Osteoblast (primary cell): ENCODE results near the gene SIL1. TPM values are rescaled to one million over a fixed set of nuclear protein-coding genes. Genes with fewer than 3 reads are reported as not detected.

Experiments
- DNase-seq: peaks from one replicate; pipeline ENCODE4 v3.0.0; 2011; ENCODE audit warnings: low spot score, mixed read lengths; ENCODE audit not compliant: insufficient read length; ENCODE audit errors: missing footprints
- H2AFZ ChIP-seq: 2 replicates; pipeline ENCODE4 v1.6.0; 2011; ENCODE audit warnings: mild to moderate bottlenecking, low read length
- H3K27ac ChIP-seq: 2 replicates; pipeline ENCODE4 v1.5.1; 2011; ENCODE audit warnings: mild to moderate bottlenecking, low read depth, low read length, moderate library complexity
- H3K27me3 ChIP-seq: 2 replicates; pipeline ENCODE4 v1.6.0; 2012; ENCODE audit warnings: mild to moderate bottlenecking, control low read depth, inconsistent platforms, low read length, moderate library complexity; ENCODE audit not compliant: insufficient read depth
- H3K36me3 ChIP-seq: 2 replicates; pipeline ENCODE4 v1.5.1; 2011; ENCODE audit warnings: mild to moderate bottlenecking, low read length, control low read depth, moderate library complexity; ENCODE audit not compliant: insufficient read depth
- H3K4me1 ChIP-seq: 2 replicates; pipeline ENCODE4 v1.5.1; 2011; ENCODE audit warnings: mild to moderate bottlenecking, low read length, control low read depth, moderate library complexity; ENCODE audit not compliant: insufficient read depth
- H3K4me2 ChIP-seq: 2 replicates; pipeline ENCODE4 v1.6.0; 2011; ENCODE audit warnings: mild to moderate bottlenecking, low read length; ENCODE audit not compliant: insufficient read depth
- H3K4me3 ChIP-seq: fragments of 200-600 bp; sonication (generic); 3 replicates; pipeline ENCODE4 v1.5.1; 2012; ENCODE audit warnings: mild to moderate bottlenecking, low read length, inconsistent platforms; ENCODE audit not compliant: insufficient read depth
- H3K79me2 ChIP-seq: 2 replicates; pipeline ENCODE4 v1.6.0; 2012; ENCODE audit warnings: mild to moderate bottlenecking, low read length, control low read depth, inconsistent platforms; ENCODE audit not compliant: insufficient read depth
- H3K9me3 ChIP-seq: 2 replicates; pipeline ENCODE4 v1.5.1; 2011; ENCODE audit warnings: low read depth, low read length, control low read depth
- H4K20me1 ChIP-seq: 2 replicates; pipeline ENCODE4 v1.6.0; 2012; ENCODE audit warnings: mild to moderate bottlenecking, low read length, control low read depth; ENCODE audit not compliant: insufficient read depth
- total RNA-seq: library from RNA; depleted of rRNA; stranded (reverse); fragments of >200 nt; gene quantifications from 2 replicates; pipeline ENCODE4 v1.2.3, GENCODE V29; 2012
- TF ChIP-seq, protein P1 (sequence below): IDR thresholded peaks from 2 replicates; pipeline ENCODE4 v1.5.1; 2011; ENCODE audit warnings: mild to moderate bottlenecking, low read depth, low read length, moderate library complexity; ENCODE audit errors: extremely low read depth

Gene SIL1
- total RNA-seq, 1 donor, result 65.1 TPM

DNA sequence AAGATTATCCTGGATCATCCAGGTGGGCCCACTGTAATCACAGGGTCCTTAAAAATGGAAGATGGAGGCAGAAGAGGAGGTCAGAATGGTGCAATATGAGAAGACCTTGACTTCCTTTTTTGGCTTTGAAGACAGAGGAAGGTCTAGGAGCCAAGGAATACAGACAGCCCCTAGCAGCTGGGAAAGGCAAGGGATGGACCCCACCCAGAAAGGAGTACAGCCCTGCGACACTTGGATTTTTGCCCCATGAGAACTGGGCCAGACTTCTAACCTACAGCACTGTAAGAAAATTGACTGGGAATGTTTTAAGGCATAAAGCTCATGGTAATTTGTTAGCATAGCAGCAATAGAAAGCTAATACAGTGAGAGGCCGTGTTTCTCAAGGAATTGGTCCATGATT lies 256.1 kb downstream of the SIL1 start:
- TF ChIP-seq, protein P1, sequence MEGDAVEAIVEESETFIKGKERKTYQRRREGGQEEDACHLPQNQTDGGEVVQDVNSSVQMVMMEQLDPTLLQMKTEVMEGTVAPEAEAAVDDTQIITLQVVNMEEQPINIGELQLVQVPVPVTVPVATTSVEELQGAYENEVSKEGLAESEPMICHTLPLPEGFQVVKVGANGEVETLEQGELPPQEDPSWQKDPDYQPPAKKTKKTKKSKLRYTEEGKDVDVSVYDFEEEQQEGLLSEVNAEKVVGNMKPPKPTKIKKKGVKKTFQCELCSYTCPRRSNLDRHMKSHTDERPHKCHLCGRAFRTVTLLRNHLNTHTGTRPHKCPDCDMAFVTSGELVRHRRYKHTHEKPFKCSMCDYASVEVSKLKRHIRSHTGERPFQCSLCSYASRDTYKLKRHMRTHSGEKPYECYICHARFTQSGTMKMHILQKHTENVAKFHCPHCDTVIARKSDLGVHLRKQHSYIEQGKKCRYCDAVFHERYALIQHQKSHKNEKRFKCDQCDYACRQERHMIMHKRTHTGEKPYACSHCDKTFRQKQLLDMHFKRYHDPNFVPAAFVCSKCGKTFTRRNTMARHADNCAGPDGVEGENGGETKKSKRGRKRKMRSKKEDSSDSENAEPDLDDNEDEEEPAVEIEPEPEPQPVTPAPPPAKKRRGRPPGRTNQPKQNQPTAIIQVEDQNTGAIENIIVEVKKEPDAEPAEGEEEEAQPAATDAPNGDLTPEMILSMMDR, result no peak
- Histone ChIP-seq H3K27me3 (no peaks in the 10 kb centered on the region), H3K27ac (no peak overlapping the region), H4K20me1 (peaks cover 5% of the 10 kb centered on the region), H2AFZ (no peak overlapping the region), H3K4me3 (no peak overlapping the region), H3K36me3 (peaks cover 7% of the 10 kb centered on the region), H3K79me2 (no peaks in the 10 kb centered on the region), H3K4me2 (no peak overlapping the region), H3K4me1 (no peaks in the 10 kb centered on the region), H3K9me3 (no peaks in the 10 kb centered on the region)
- peak; percentile 50 for DNase-seq

DNA sequence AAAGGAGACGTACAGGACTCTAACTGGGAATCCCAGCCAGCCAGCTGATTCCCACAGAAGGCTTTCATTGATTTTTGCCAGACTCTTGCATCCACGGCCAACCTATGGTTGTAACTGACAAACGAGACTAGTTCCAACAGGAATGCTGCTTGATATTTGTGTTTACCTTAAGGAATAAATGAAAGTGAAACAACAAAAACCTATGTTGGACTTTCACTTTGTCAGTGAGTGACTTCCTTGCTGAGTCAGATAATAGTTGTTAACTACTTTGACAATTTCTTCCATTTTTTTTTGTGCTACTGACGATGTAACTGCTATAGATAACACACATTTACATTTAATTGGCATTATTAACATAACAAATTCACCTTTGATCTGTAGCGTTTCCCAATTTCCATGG lies 259.6 kb downstream of the SIL1 start:
- Histone ChIP-seq H3K4me2 (no peak overlapping the region), H3K9me3 (no peaks in the 10 kb centered on the region), H3K4me3 (no peak overlapping the region), H3K79me2 (no peaks in the 10 kb centered on the region), H3K27me3 (no peaks in the 10 kb centered on the region), H3K27ac (no peak overlapping the region), H3K4me1 (no peaks in the 10 kb centered on the region), H3K36me3 (peaks cover 36% of the 10 kb centered on the region), H4K20me1 (no peaks in the 10 kb centered on the region), H2AFZ (no peak overlapping the region)
- no peak for DNase-seq
- TF ChIP-seq, protein P1, result no peak

DNA sequence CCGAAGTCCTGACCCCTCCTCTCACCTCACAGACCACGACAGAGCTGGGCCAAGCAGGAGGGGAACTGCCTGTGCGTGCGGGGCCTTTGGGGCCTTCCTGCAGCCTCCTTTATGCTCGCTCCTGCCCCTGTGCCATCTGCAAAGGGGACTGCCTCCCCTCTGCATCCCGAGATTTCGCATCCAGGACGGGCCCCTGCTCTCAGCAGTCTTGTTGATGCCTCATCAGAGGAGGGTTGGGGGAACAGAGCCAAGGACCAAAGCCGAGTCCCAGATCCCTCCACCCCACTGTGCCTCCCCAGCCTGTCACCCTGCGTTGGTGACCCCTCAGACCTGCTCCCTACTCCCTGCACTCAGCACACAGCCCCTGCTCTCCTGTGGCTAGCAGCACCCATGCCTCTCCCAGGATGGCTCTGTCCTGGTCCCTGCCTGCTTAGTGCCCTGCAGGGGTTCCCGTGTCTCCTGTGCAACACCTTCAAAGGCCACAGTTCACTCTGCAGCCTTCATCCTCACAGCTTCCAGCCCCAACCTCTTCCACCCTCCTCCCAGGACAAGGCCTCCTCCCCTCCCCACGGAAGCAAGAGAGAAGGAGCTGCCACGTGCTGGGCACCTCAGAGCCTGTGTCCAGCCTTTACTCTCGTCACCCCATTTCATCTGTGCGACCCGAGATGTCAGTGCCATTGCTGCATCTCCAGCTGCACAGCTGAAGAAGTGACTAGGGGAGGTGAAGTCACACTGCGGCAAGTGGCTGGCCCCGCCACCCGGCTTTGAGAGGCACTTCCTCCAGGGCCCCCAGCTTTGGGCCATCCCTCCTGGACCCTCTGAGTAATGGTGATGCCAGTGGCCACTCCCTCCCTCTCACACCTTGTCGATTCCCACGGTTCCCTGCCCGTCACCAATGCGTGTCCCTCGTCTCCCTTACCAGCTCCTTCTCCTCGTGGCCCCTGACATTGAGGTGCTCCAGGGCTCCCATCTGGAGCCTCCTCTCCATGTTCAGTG lies 260.5 kb downstream of the SIL1 start:
- H3K4me3 ChIP-seq, result no peak overlapping the region
- H3K27me3 ChIP-seq, result no peaks in the 10 kb centered on the region
- H3K36me3 ChIP-seq, result peaks cover 43% of the 10 kb centered on the region
- TF ChIP-seq, protein P1, result no peak
- H3K79me2 ChIP-seq, result no peaks in the 10 kb centered on the region
- H3K4me2 ChIP-seq, result no peak overlapping the region
- H4K20me1 ChIP-seq, result no peaks in the 10 kb centered on the region
- H2AFZ ChIP-seq, result no peak overlapping the region
- DNase-seq, result no peak
- no peaks in the 10 kb centered on the region for H3K9me3 ChIP-seq
- H3K27ac ChIP-seq, result no peak overlapping the region
- H3K4me1 ChIP-seq, result no peaks in the 10 kb centered on the region

DNA sequence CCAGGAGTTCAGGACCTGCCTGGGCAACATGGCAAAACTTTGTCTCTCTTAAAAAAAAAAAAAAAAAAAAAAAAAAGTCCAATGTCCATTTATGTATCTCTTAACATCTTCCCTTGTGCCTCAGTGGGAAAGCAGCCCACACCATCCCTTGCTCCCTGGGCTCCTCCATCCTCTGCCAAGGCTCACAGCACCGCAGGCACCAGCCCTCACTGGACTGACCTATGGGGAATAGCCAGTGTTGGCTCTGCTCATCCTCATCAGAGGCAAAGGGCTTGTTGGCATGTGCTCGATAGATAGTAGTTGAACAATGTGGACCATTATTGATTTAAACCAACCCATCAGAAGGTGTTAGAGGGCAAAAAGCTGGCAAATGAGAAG lies 261.2 kb downstream of the SIL1 start:
- Histone ChIP-seq H4K20me1 (no peaks in the 10 kb centered on the region), H2AFZ (no peak overlapping the region), H3K36me3 (peaks cover 50% of the 10 kb centered on the region), H3K4me3 (no peak overlapping the region), H3K9me3 (no peaks in the 10 kb centered on the region), H3K4me1 (no peaks in the 10 kb centered on the region), H3K79me2 (no peaks in the 10 kb centered on the region), H3K4me2 (no peak overlapping the region), H3K27ac (no peak overlapping the region), H3K27me3 (no peaks in the 10 kb centered on the region)
- no peak for DNase-seq
- TF ChIP-seq, protein P1, result no peak
